Measurements from ENCODE around the gene GABRA6. TPM values are rescaled to one million over a fixed set of nuclear protein-coding genes. Genes with fewer than 3 reads are reported as not detected.

GABRA6 gene
- total RNA-seq, 1 experiment from 2014 or later = not detected

DNA sequence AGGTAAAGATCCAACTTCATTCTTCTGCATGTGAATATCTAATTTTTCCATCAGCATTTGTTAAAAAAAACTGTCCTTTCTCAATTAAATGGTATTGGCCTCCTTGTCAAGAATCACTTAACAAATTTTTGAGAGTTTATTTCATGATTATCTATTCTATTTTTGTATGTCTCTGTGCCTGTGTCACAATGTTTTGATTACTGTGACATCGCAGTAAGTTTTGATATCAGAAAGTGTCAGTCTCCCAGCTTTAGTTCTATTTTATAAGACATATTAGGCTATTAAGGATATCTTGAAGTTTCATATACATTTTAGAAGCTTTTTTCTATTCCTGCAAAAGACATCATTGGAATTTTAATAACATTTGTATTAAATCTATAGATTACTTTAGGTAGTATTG, 33.6 kb downstream of the GABRA6 start:
- Histone ChIP-seq H3K79me2 (ENCODE audit: low read length) (no peaks in the 10 kb centered on the region), H3K4me1 (ENCODE audit: low read length) (no peaks in the 10 kb centered on the region), H3K9ac (ENCODE audit: low read length) (no peak overlapping the region), H3K27ac (ENCODE audit: low read length) (no peak overlapping the region), H4K20me1 (ENCODE audit: insufficient read depth, low read depth, low read length) (no peaks in the 10 kb centered on the region), H3K4me3 (ENCODE audit: low read length) (no peak overlapping the region), H3K27me3 (ENCODE audit: low read length) (no peaks in the 10 kb centered on the region), H3K4me2 (ENCODE audit: low read depth, low read length, poor library complexity, severe bottlenecking) (no peak overlapping the region), H2AFZ (ENCODE audit: low read length) (no peak overlapping the region), H3K36me3 (ENCODE audit: insufficient read depth, low read length) (no peaks in the 10 kb centered on the region), H3K9me3 (ENCODE audit: low read length) (peaks cover 11% of the 10 kb centered on the region; the same call in 1 of the 2 replicates), H3K9me2 (replicated peaks; ENCODE audit: insufficient read depth, low read length) (no peaks in the 10 kb centered on the region)
- no peak for DNase-seq

DNA sequence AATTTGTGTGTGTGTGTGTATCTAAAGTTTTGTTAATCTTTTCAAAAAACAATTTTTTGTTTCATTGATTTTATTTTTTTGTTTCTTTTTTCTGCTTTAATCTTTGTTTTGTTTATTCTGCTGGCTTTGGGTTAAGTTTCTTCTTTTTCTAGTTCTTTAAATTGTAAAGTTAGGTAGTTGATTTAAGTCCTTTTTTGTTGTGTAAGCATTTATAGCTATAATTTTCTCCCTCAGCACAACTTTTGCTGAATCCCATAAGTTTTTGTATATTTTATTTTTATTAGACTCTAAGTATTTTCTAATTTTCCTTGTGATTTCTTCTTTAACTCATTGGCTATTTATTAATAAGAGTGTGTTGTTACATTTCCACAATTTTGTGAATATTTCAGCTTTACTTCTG, 34.9 kb downstream of the GABRA6 start:
- H2AFZ ChIP-seq (ENCODE audit: low read length) = no peak overlapping the region
- no peaks in the 10 kb centered on the region for H3K79me2 ChIP-seq (ENCODE audit: low read length)
- H3K27ac ChIP-seq (ENCODE audit: low read length) = no peak overlapping the region
- no peak for DNase-seq
- peaks cover 11% of the 10 kb centered on the region; the same call in 1 of the 2 replicates for H3K9me3 ChIP-seq (ENCODE audit: low read length)
- H4K20me1 ChIP-seq (ENCODE audit: insufficient read depth, low read depth, low read length) = no peaks in the 10 kb centered on the region
- H3K4me2 ChIP-seq (ENCODE audit: low read depth, low read length, poor library complexity, severe bottlenecking) = no peak overlapping the region
- no peak overlapping the region for H3K9ac ChIP-seq (ENCODE audit: low read length)
- no peaks in the 10 kb centered on the region for H3K27me3 ChIP-seq (ENCODE audit: low read length)
- H3K4me1 ChIP-seq (ENCODE audit: low read length) = no peaks in the 10 kb centered on the region
- no peaks in the 10 kb centered on the region for H3K9me2 ChIP-seq (replicated peaks; ENCODE audit: insufficient read depth, low read length)
- H3K36me3 ChIP-seq (ENCODE audit: insufficient read depth, low read length) = no peaks in the 10 kb centered on the region
- H3K4me3 ChIP-seq (ENCODE audit: low read length) = no peak overlapping the region

DNA sequence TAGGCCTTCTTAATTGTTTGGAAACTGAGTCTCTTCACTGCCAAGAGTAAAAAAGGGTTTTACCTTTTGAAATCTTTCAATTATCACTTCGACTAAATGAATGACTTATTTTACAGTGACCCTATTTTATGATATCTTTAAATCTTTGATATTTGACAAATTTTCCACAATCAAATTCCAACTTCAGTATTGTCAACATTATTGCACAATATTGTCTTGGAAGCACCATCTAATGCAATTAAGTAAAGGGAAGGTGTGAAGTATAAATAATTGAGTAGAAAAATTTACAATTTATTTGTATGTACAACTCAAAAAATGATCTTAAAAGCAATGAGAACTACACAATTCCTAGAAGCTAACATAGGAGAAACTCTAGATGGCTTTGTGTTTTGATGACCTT, 49.2 kb downstream of the GABRA6 start:
- H3K79me2 ChIP-seq (ENCODE audit: low read length) = no peaks in the 10 kb centered on the region
- H3K36me3 ChIP-seq (ENCODE audit: insufficient read depth, low read length) = no peaks in the 10 kb centered on the region
- H3K4me3 ChIP-seq (ENCODE audit: low read length) = no peak overlapping the region
- no peaks in the 10 kb centered on the region for H3K9me2 ChIP-seq (replicated peaks; ENCODE audit: insufficient read depth, low read length)
- H3K9me3 ChIP-seq (ENCODE audit: low read length) = peaks cover 30% of the 10 kb centered on the region
- H3K4me1 ChIP-seq (ENCODE audit: low read length) = no peaks in the 10 kb centered on the region
- no peak for DNase-seq
- no peaks in the 10 kb centered on the region for H4K20me1 ChIP-seq (ENCODE audit: insufficient read depth, low read depth, low read length)
- H3K27ac ChIP-seq (ENCODE audit: low read length) = no peak overlapping the region
- no peak overlapping the region for H3K4me2 ChIP-seq (ENCODE audit: low read depth, low read length, poor library complexity, severe bottlenecking)
- H2AFZ ChIP-seq (ENCODE audit: low read length) = no peak overlapping the region
- no peak overlapping the region for H3K9ac ChIP-seq (ENCODE audit: low read length)
- no peaks in the 10 kb centered on the region for H3K27me3 ChIP-seq (ENCODE audit: low read length)

DNA sequence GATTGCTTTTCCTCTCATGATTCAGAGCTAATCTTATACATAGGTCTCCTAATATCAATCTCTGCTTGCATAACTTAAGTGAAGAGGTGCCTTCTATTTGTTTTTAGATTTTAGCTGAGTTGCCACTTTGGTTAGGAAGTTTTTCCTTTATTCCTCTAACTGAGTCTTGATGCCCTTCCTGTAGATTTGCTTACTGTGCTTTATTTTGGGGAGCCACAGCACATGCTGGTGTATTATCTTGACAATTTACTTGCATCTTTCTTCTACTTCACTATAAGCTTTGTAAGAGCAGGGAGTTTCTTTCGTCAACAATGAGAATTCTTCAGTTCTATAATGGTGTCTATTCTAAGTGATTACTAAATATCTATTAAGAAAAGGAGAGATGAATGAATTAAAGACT, 54.9 kb downstream of the GABRA6 start:
- no peak overlapping the region for H3K9ac ChIP-seq (ENCODE audit: low read length)
- no peak overlapping the region for H3K4me2 ChIP-seq (ENCODE audit: low read depth, low read length, poor library complexity, severe bottlenecking)
- no peaks in the 10 kb centered on the region for H3K36me3 ChIP-seq (ENCODE audit: insufficient read depth, low read length)
- no peak for DNase-seq
- H2AFZ ChIP-seq (ENCODE audit: low read length) = no peak overlapping the region
- H3K9me2 ChIP-seq (replicated peaks; ENCODE audit: insufficient read depth, low read length) = no peaks in the 10 kb centered on the region
- H3K27me3 ChIP-seq (ENCODE audit: low read length) = no peaks in the 10 kb centered on the region
- no peak overlapping the region for H3K27ac ChIP-seq (ENCODE audit: low read length)
- no peak overlapping the region for H3K4me3 ChIP-seq (ENCODE audit: low read length)
- H3K9me3 ChIP-seq (ENCODE audit: low read length) = peaks cover 25% of the 10 kb centered on the region
- no peaks in the 10 kb centered on the region for H3K79me2 ChIP-seq (ENCODE audit: low read length)
- H3K4me1 ChIP-seq (ENCODE audit: low read length) = no peaks in the 10 kb centered on the region
- H4K20me1 ChIP-seq (ENCODE audit: insufficient read depth, low read depth, low read length) = no peaks in the 10 kb centered on the region

DNA sequence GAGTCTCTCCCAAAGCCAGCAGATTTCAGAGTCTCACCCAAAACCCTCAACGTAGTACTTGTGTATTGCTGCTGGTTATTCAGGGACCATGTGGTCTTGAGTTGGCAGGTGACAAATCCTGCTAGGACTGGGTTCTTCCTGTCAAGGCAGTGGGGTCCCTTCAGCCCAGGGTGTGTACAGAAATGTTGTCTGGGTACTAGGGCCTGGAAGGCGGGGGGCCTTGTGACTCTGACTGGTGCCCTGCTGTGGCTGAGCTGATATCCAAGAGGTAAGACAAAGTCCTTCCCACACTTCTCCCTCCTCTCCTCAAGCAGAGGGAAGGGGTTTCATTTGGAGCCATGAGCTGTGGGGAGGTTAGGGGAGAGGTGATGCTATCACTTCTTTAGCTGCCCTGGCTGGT, 58.8 kb downstream of the GABRA6 start:
- no peak overlapping the region for H3K27ac ChIP-seq (ENCODE audit: low read length)
- H3K4me3 ChIP-seq (ENCODE audit: low read length) = no peak overlapping the region
- peaks cover 20% of the 10 kb centered on the region for H3K9me3 ChIP-seq (ENCODE audit: low read length)
- no peak overlapping the region for H3K9ac ChIP-seq (ENCODE audit: low read length)
- H3K9me2 ChIP-seq (replicated peaks; ENCODE audit: insufficient read depth, low read length) = no peaks in the 10 kb centered on the region
- H3K79me2 ChIP-seq (ENCODE audit: low read length) = no peaks in the 10 kb centered on the region
- H3K36me3 ChIP-seq (ENCODE audit: insufficient read depth, low read length) = no peaks in the 10 kb centered on the region
- H4K20me1 ChIP-seq (ENCODE audit: insufficient read depth, low read depth, low read length) = no peaks in the 10 kb centered on the region
- no peak overlapping the region for H3K4me2 ChIP-seq (ENCODE audit: low read depth, low read length, poor library complexity, severe bottlenecking)
- H2AFZ ChIP-seq (ENCODE audit: low read length) = no peak overlapping the region
- H3K27me3 ChIP-seq (ENCODE audit: low read length) = no peaks in the 10 kb centered on the region
- H3K4me1 ChIP-seq (ENCODE audit: low read length) = no peaks in the 10 kb centered on the region
- DNase-seq = no peak

DNA sequence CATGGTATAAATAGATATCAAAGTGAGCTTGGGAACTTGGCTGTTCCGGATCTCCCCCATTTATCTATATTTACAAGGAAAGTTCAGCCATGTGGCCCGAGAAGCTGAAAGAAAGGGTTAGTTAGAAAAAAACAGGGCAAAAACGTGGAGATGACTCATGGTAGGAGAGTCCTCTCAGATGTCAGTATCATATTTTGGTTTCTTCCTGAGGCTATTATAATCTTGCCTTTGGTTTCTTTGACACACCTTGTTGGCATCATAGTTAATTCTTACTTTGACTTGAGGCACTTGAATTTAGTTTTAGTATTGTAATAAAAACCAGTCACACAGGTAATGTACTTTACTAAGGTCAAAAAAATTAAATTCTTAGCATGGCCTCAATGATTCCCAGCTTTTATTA, 59.9 kb downstream of the GABRA6 start:
- no peaks in the 10 kb centered on the region for H3K27me3 ChIP-seq (ENCODE audit: low read length)
- peaks cover 17% of the 10 kb centered on the region for H3K9me3 ChIP-seq (ENCODE audit: low read length)
- H3K4me1 ChIP-seq (ENCODE audit: low read length) = no peaks in the 10 kb centered on the region
- H3K9ac ChIP-seq (ENCODE audit: low read length) = no peak overlapping the region
- no peaks in the 10 kb centered on the region for H3K36me3 ChIP-seq (ENCODE audit: insufficient read depth, low read length)
- no peaks in the 10 kb centered on the region for H3K9me2 ChIP-seq (replicated peaks; ENCODE audit: insufficient read depth, low read length)
- H3K27ac ChIP-seq (ENCODE audit: low read length) = no peak overlapping the region
- DNase-seq = no peak
- H3K4me3 ChIP-seq (ENCODE audit: low read length) = no peak overlapping the region
- H3K4me2 ChIP-seq (ENCODE audit: low read depth, low read length, poor library complexity, severe bottlenecking) = no peak overlapping the region
- H4K20me1 ChIP-seq (ENCODE audit: insufficient read depth, low read depth, low read length) = no peaks in the 10 kb centered on the region
- H2AFZ ChIP-seq (ENCODE audit: low read length) = no peak overlapping the region
- no peaks in the 10 kb centered on the region for H3K79me2 ChIP-seq (ENCODE audit: low read length)

DNA sequence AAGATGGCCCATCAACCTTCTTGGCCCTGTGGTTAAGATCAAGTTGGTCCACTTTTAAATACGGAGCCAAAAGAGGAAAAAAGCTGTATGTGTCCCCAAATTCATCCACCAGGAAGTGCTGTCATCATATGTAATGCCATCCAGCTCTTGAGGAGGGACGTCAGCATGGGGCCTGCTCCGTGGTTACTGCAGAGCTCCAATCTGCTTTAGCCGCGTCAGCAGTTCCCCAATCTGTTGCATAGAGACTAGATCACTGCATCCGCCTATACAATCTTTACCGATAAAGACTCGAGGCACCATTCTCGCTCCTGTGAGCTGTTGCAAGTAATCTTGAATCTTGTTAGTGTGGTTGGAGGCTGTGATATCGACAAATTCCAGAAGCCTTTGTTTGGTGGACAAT, 65.7 kb downstream of the GABRA6 start:
- no peak for DNase-seq
- H2AFZ ChIP-seq (ENCODE audit: low read length) = no peak overlapping the region
- peaks cover 17% of the 10 kb centered on the region for H3K9me3 ChIP-seq (ENCODE audit: low read length)
- H3K4me3 ChIP-seq (ENCODE audit: low read length) = no peak overlapping the region
- H4K20me1 ChIP-seq (ENCODE audit: insufficient read depth, low read depth, low read length) = no peaks in the 10 kb centered on the region
- no peaks in the 10 kb centered on the region for H3K79me2 ChIP-seq (ENCODE audit: low read length)
- no peak overlapping the region for H3K9ac ChIP-seq (ENCODE audit: low read length)
- no peak overlapping the region for H3K4me2 ChIP-seq (ENCODE audit: low read depth, low read length, poor library complexity, severe bottlenecking)
- no peak overlapping the region for H3K27ac ChIP-seq (ENCODE audit: low read length)
- no peaks in the 10 kb centered on the region for H3K36me3 ChIP-seq (ENCODE audit: insufficient read depth, low read length)
- H3K4me1 ChIP-seq (ENCODE audit: low read length) = no peaks in the 10 kb centered on the region
- no peaks in the 10 kb centered on the region for H3K27me3 ChIP-seq (ENCODE audit: low read length)
- H3K9me2 ChIP-seq (replicated peaks; ENCODE audit: insufficient read depth, low read length) = no peaks in the 10 kb centered on the region

Other genes starting within 250 kb of the GABRA6 start
- gene GABRB2, start 139.0 kb upstream of the GABRA6 start, total RNA-seq (2014; rRNA removed; shearing (Covaris generic); ENCODE audit: low replicate concordance) = not detected in 2 replicates
- gene GABRA1, start 162.4 kb downstream of the GABRA6 start, total RNA-seq (2014; rRNA removed; shearing (Covaris generic); ENCODE audit: low replicate concordance) = not detected in 2 replicates

Data from Karpas-422 (cell line).